ENCODE measurements around the gene SDCCAG8.

Gene SDCCAG8

GRCh38 chr1:243266231-243266630 lies 10.4 kb downstream of the SDCCAG8 start:
- Histone ChIP-seq H3K27ac (no peak overlapping the region), H3K79me2 (ENCODE audit: insufficient read depth, low read depth) (no peaks in the 10 kb centered on the region), H2AFZ (ENCODE audit: low read depth) (no peak overlapping the region), H3K9ac (no peak overlapping the region), H3K4me3 (IDR thresholded peaks at IDR 0.05; ENCODE audit: insufficient read depth, low read depth, low read length) (no peak overlapping the region), H3K27me3 (ENCODE audit: insufficient read depth, low read depth) (no peaks in the 10 kb centered on the region), H4K20me1 (ENCODE audit: insufficient read depth) (peaks cover 3% of the 10 kb centered on the region; the same call in 1 of the 2 replicates), H3K36me3 (ENCODE audit: insufficient read depth) (no peaks in the 10 kb centered on the region), H3K4me1 (ENCODE audit: low read depth, poor library complexity, severe bottlenecking) (no peaks in the 10 kb centered on the region), H3K4me2 (no peak overlapping the region)
- no peak for TF ChIP-seq CTCF (conservative IDR thresholded peaks at IDR 0.05; ENCODE audit: low read depth, low read length)

GRCh38 chr1:243267471-243267880 lies 11.6 kb downstream of the SDCCAG8 start:
- Histone ChIP-seq H3K79me2 (ENCODE audit: insufficient read depth, low read depth) (no peaks in the 10 kb centered on the region), H4K20me1 (ENCODE audit: insufficient read depth) (peaks cover 3% of the 10 kb centered on the region; the same call in 1 of the 2 replicates), H3K9ac (no peak overlapping the region), H3K36me3 (ENCODE audit: insufficient read depth) (no peaks in the 10 kb centered on the region), H3K27ac (no peak overlapping the region), H3K4me3 (IDR thresholded peaks at IDR 0.05; ENCODE audit: insufficient read depth, low read depth, low read length) (no peak overlapping the region), H2AFZ (ENCODE audit: low read depth) (no peak overlapping the region), H3K27me3 (ENCODE audit: insufficient read depth, low read depth) (no peaks in the 10 kb centered on the region), H3K4me2 (no peak overlapping the region), H3K4me1 (ENCODE audit: low read depth, poor library complexity, severe bottlenecking) (no peaks in the 10 kb centered on the region)
- TF ChIP-seq CTCF (conservative IDR thresholded peaks at IDR 0.05; ENCODE audit: low read depth, low read length): no peak

- no peaks in the 10 kb centered on the region for H3K36me3 ChIP-seq (ENCODE audit: insufficient read depth)
- no peak overlapping the region for H2AFZ ChIP-seq (ENCODE audit: low read depth)
- no peaks in the 10 kb centered on the region for H3K79me2 ChIP-seq (ENCODE audit: insufficient read depth, low read depth)
- no peaks in the 10 kb centered on the region for H3K4me1 ChIP-seq (ENCODE audit: low read depth, poor library complexity, severe bottlenecking)
- peaks cover 3% of the 10 kb centered on the region; the same call in 1 of the 2 replicates for H4K20me1 ChIP-seq (ENCODE audit: insufficient read depth)
- H3K9ac ChIP-seq: no peak overlapping the region
- no peak overlapping the region for H3K27ac ChIP-seq
- H3K4me3 ChIP-seq (IDR thresholded peaks at IDR 0.05; ENCODE audit: insufficient read depth, low read depth, low read length): no peak overlapping the region
- no peak overlapping the region for H3K4me2 ChIP-seq
- no peak for TF ChIP-seq CTCF (conservative IDR thresholded peaks at IDR 0.05; ENCODE audit: low read depth, low read length)
- H3K27me3 ChIP-seq (ENCODE audit: insufficient read depth, low read depth): no peaks in the 10 kb centered on the region
Observed at GRCh38 chr1:243267914-243268653, 12.2 kb downstream of the SDCCAG8 start.

GRCh38 chr1:243268751-243269460 lies 13.1 kb downstream of the SDCCAG8 start:
- Histone ChIP-seq H3K4me1 (ENCODE audit: low read depth, poor library complexity, severe bottlenecking) (no peaks in the 10 kb centered on the region), H3K36me3 (ENCODE audit: insufficient read depth) (no peaks in the 10 kb centered on the region), H3K4me3 (IDR thresholded peaks at IDR 0.05; ENCODE audit: insufficient read depth, low read depth, low read length) (no peak overlapping the region), H2AFZ (ENCODE audit: low read depth) (no peak overlapping the region), H3K27ac (no peak overlapping the region), H3K27me3 (ENCODE audit: insufficient read depth, low read depth) (no peaks in the 10 kb centered on the region), H3K4me2 (no peak overlapping the region), H3K79me2 (ENCODE audit: insufficient read depth, low read depth) (no peaks in the 10 kb centered on the region), H4K20me1 (ENCODE audit: insufficient read depth) (peaks cover 3% of the 10 kb centered on the region; the same call in 1 of the 2 replicates), H3K9ac (no peak overlapping the region)
- no peak for TF ChIP-seq CTCF (conservative IDR thresholded peaks at IDR 0.05; ENCODE audit: low read depth, low read length)

Measured in KMS-11 (cell line).